C1 segment of cervical spinal cord (tissue), 14 donors: ENCODE measurements around the gene APLF.
"Not testable (repeated sequence)": the region's sequence is repeated elsewhere in the genome, so short reads cannot be mapped to it uniquely, and the experiment has no call there.

Source experiments
- DNase-seq, 14 donors: peaks; one replicate each; lab custom pipeline; 2025; lab: John Stamatoyannopoulos, UW

APLF gene

GRCh38 chr2:68475576-68475975 lies 8.2 kb downstream of the APLF start:
- no peak for DNase-seq

GRCh38 chr2:68476454-68476853 lies 9.1 kb downstream of the APLF start:
- DNase-seq, result no peak

GRCh38 chr2:68478688-68479087 lies 11.3 kb downstream of the APLF start:
- DNase-seq, result no peak

- no peak for DNase-seq
Measured at GRCh38 chr2:68482296-68482820, 15.0 kb downstream of the APLF start.

GRCh38 chr2:68483011-68483410 lies 15.6 kb downstream of the APLF start:
- no peak for DNase-seq

- no peak for DNase-seq
Measured at GRCh38 chr2:68487773-68488355, 20.5 kb downstream of the APLF start.

- not testable (repeated sequence) for DNase-seq
Measured at GRCh38 chr2:68488605-68489004, 21.2 kb downstream of the APLF start.

- DNase-seq, result no peak
Measured at GRCh38 chr2:68489282-68489681, 21.9 kb downstream of the APLF start.

GRCh38 chr2:68491582-68491981 lies 24.2 kb downstream of the APLF start:
- DNase-seq, result no peak

GRCh38 chr2:68499133-68499532 lies 31.7 kb downstream of the APLF start:
- no peak for DNase-seq

GRCh38 chr2:68500649-68501048 lies 33.3 kb downstream of the APLF start:
- DNase-seq, result no peak

GRCh38 chr2:68501768-68502167 lies 34.4 kb downstream of the APLF start:
- no peak for DNase-seq

- DNase-seq, result no peak
Measured at GRCh38 chr2:68505603-68506159, 38.3 kb downstream of the APLF start.

- DNase-seq, result no peak
Measured at GRCh38 chr2:68506170-68506569, 38.8 kb downstream of the APLF start.

- no peak for DNase-seq
Measured at GRCh38 chr2:68512326-68512725, 44.9 kb downstream of the APLF start.

GRCh38 chr2:68512966-68513365 lies 45.6 kb downstream of the APLF start:
- DNase-seq, result no peak

- no peak for DNase-seq
Measured at GRCh38 chr2:68514316-68514929, 47.0 kb downstream of the APLF start.

- no peak for DNase-seq
Measured at GRCh38 chr2:68516051-68516955, 48.9 kb downstream of the APLF start.

GRCh38 chr2:68519236-68519635 lies 51.9 kb downstream of the APLF start:
- DNase-seq, result no peak

- no peak for DNase-seq
Measured at GRCh38 chr2:68521037-68521436, 53.7 kb downstream of the APLF start.

GRCh38 chr2:68526943-68527342 lies 59.6 kb downstream of the APLF start:
- not testable (repeated sequence) for DNase-seq
